T-cell (primary cell): ENCODE results near the gene CAP2. TPM values are rescaled to one million over a fixed set of nuclear protein-coding genes. Genes with fewer than 3 reads are reported as not detected.
"Not testable (repeated sequence)": the region's sequence is repeated elsewhere in the genome, so short reads cannot be mapped to it uniquely, and the experiment has no call there.

Experiments
- ATAC-seq, 4 experiments: fragments of 200-7000 bp in 3 of 4; fragments of 150-1000 bp in 1 of 4; cut with Tn5 transposase; replicated peaks in 1 of 4; 1 replicate in 3 of 4; 2 replicates in 1 of 4; pipeline ENCODE4 v1.10.0; 2021; ENCODE audit warnings: moderate library complexity in 3 of 4, mild to moderate bottlenecking in 2 of 4, moderate number of reproducible peaks in 1 of 4
- CTCF ChIA-PET, 2 donors: fragments of 300-600 bp; sonication (Branson Sonifier 250); formaldehyde crosslinking; loops; one replicate each; lab custom pipeline; 2022; ENCODE audit warnings: antibody characterized with exemption in 2 of 2; lab: Charles Lee
- POLR2A ChIA-PET, 2 donors: fragments of 300-600 bp; sonication (Branson Sonifier 250); formaldehyde crosslinking; loops; one replicate each; lab custom pipeline; 2022; ENCODE audit warnings: antibody characterized with exemption in 2 of 2; lab: Charles Lee
- DNase-seq, 35 experiments: peaks; one replicate each; pipeline versions ENCODE4 v3.0.0 to v3.0.0-alpha.2; 2013 to 2023
- H3K27ac ChIP-seq: one replicate; pipeline ENCODE4 v1.5.1; 2013; ENCODE audit warnings: low read length
- H3K27me3 ChIP-seq, 2 experiments: replicated peaks in 1 of 2; 1 replicate in 1 of 2; 2 replicates in 1 of 2; pipeline versions ENCODE4 v1.6.1 to v1.7.0; 2013; ENCODE audit warnings: low read length in 1 of 2, mixed read lengths in 1 of 2; ENCODE audit not compliant: control insufficient read depth in 2 of 2, insufficient read depth in 2 of 2; ENCODE audit errors: extremely low read depth in 1 of 2
- H3K36me3 ChIP-seq, 2 donors: 1 replicate in 1 of 2; 2 replicates in 1 of 2; pipeline versions ENCODE4 v1.6.1 to v1.7.0; 2013; ENCODE audit warnings: low read length in 1 of 2; ENCODE audit not compliant: control insufficient read depth in 2 of 2, insufficient read depth in 1 of 2; ENCODE audit errors: extremely low read depth in 1 of 2
- H3K4me1 ChIP-seq, 2 experiments: 1 replicate in 1 of 2; 2 replicates in 1 of 2; pipeline versions ENCODE4 v1.6.1 to v1.7.0; 2013; ENCODE audit warnings: low read length in 2 of 2, mixed read lengths in 1 of 2; ENCODE audit not compliant: insufficient read depth in 2 of 2, control insufficient read depth in 1 of 2; ENCODE audit errors: extremely low read depth in 1 of 2
- H3K4me3 ChIP-seq, 2 donors: 1 replicate in 1 of 2; 2 replicates in 1 of 2; pipeline versions ENCODE4 v1.5.1 to v1.7.0; 2013; ENCODE audit warnings: mild to moderate bottlenecking in 2 of 2, low read length in 1 of 2, moderate library complexity in 1 of 2; ENCODE audit not compliant: control insufficient read depth in 1 of 2; ENCODE audit errors: extremely low read depth in 1 of 2
- H3K9me3 ChIP-seq: 2 replicates; pipeline ENCODE4 v1.7.0; 2013
- H3K27ac Mint-ChIP-seq, 2 donors: one replicate each; pipeline ENCODE4 v1.8.0; 2020 to 2021; ENCODE audit warnings: mild to moderate bottlenecking in 2 of 2, mixed read lengths in 2 of 2
- H3K27me3 Mint-ChIP-seq, 2 donors: one replicate each; pipeline ENCODE4 v1.8.0; 2021 to 2022; ENCODE audit warnings: mixed read lengths in 2 of 2
- H3K36me3 Mint-ChIP-seq: one replicate; pipeline ENCODE4 v1.8.0; 2021; ENCODE audit warnings: mixed read lengths
- H3K4me1 Mint-ChIP-seq, 3 donors: one replicate each; pipeline ENCODE4 v1.8.0; 2020 to 2022; ENCODE audit warnings: mixed read lengths in 3 of 3, mild to moderate bottlenecking in 1 of 3
- H3K4me3 Mint-ChIP-seq, 3 donors: one replicate each; pipeline ENCODE4 v1.8.0; 2020 to 2022; ENCODE audit warnings: mild to moderate bottlenecking in 3 of 3, mixed read lengths in 3 of 3, moderate library complexity in 3 of 3
- H3K9me3 Mint-ChIP-seq, 3 donors: one replicate each; pipeline ENCODE4 v1.8.0; 2020 to 2022; ENCODE audit warnings: mixed read lengths in 3 of 3
- WGBS: methylation state at CpG from one replicate; pipeline ENCODE4 v1.1.5; 2013; ENCODE audit warnings: missing lambda C conversion rate; ENCODE audit not compliant: insufficient coverage; 5-methylcytosine and 5-hydroxymethylcytosine counted together
- total RNA-seq, 35 experiments: library from RNA in 6 of 35; stranded (reverse) in 6 of 35; fragments of 120-200 nt in 1 of 35; gene quantifications; one replicate each; pipeline versions ENCODE4 v1.2.1 to v1.2.4 and lab custom pipeline; 2013 to 2026

CAP2 gene
- total RNA-seq, 5 donors from 2014 or later (not counting 1 experiment from before 2014, with no cell fraction given), result 0.20 TPM; not detected in 4

DNA sequence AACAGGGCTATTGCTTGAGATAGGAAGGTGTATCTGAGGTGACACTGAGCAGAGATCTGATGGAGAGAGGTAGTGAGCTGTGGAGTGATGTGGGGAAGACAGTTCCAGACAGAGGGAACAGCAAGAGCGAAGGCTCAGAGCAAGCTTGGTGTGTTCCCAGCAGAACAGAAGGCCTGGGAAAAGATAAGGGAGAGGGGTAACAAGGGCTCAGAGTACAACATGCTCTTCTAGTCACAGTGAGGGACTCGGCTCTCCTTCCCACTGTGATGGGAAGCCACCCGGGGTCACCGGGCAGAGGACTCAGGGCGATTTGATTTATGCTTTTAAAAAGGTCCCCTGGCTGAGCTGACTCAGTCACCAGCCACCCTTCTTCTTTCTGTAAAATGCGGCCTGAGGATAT, 33.7 kb downstream of the CAP2 start:
- Mint-ChIP-seq H3K27me3 (peaks cover 3 to 8% of the 10 kb centered on the region in 2 donors), H3K4me3 (no peak overlapping the region), H3K4me1 (no peaks in the 10 kb centered on the region), H3K9me3 (no peaks in the 10 kb centered on the region), H3K27ac (no peak overlapping the region), H3K36me3 (no peaks in the 10 kb centered on the region)
- no peaks in the 10 kb centered on the region for H3K9me3 ChIP-seq
- no peaks in the 10 kb centered on the region for H3K36me3 ChIP-seq
- ChIA-PET CTCF (no interaction called here), POLR2A (no interaction called here)
- 100% methylated on average over 2 of the region's 6 CpGs for WGBS
- no peak overlapping the region for H3K4me3 ChIP-seq
- DNase-seq (no peak), ATAC-seq (no peak)
- H3K4me1 ChIP-seq, result no peaks in the 10 kb centered on the region
- H3K27ac ChIP-seq, result no peak overlapping the region
- no peaks in the 10 kb centered on the region for H3K27me3 ChIP-seq

DNA sequence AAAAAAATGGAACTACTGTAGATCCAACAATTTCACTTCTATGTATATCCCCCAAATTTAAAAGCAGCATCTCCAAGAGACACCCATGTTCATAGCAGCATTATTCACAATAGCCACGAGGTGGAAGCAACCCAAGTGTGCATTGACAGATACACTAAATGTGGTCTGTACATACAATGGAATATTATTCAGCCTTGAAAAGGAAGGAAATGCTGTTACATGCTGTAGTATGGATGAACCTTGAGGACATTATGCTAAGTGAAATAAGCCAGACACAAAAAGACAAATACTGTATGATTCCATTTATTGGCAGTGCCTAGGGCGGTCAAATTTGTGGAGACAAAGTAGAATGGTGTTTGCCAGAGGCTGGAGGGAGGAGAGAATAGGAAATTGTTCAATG, 34.2 kb downstream of the CAP2 start:
- ChIA-PET CTCF (no interaction called here), POLR2A (no interaction called here)
- no CpG with 5 or more reads among the region's 2 CpGs for WGBS
- Mint-ChIP-seq H3K9me3 (no peaks in the 10 kb centered on the region), H3K4me3 (no peak overlapping the region), H3K4me1 (no peaks in the 10 kb centered on the region), H3K27ac (no peak overlapping the region), H3K36me3 (no peaks in the 10 kb centered on the region), H3K27me3 (peaks cover 3 to 8% of the 10 kb centered on the region in 2 donors)
- Histone ChIP-seq H3K27ac (no peak overlapping the region), H3K4me3 (no peak overlapping the region), H3K9me3 (no peaks in the 10 kb centered on the region), H3K36me3 (no peaks in the 10 kb centered on the region), H3K27me3 (no peaks in the 10 kb centered on the region), H3K4me1 (no peaks in the 10 kb centered on the region)
- DNase-seq (no peak), ATAC-seq (no peak)

DNA sequence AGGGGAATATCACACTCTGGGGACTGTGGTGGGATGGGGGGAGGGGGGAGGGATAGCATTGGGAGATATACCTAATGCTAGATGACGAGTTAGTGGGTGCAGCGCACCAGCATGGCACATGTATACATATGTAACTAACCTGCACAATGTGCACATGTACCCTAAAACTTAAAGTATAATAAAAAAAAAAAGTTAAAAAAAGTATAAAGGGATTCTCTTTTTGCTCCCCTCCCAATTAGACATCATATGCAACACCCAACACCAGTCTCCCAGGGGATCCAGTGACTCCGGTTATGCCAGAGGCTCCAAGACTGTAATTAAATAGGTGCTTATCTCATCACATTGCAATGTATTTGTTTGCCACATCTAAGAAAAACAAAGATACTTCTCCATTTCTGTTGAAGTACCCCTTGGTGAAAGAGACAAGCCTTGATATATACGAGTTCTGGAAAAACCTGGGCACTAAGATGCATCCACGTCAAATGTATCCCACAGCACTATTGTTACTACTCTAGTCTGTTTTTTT, 35.3 kb downstream of the CAP2 start:
- H3K27ac Mint-ChIP-seq, H3K36me3 ChIP-seq, H3K4me3 ChIP-seq, H3K9me3 Mint-ChIP-seq, CTCF ChIA-PET, H3K27ac ChIP-seq, POLR2A ChIA-PET, ATAC-seq, H3K4me1 Mint-ChIP-seq, H3K4me3 Mint-ChIP-seq, H3K27me3 ChIP-seq, H3K9me3 ChIP-seq, H3K4me1 ChIP-seq, DNase-seq, H3K36me3 Mint-ChIP-seq: not testable (repeated sequence)
- H3K27me3 Mint-ChIP-seq, result peaks cover 3 to 12% of the 10 kb centered on the region in 2 donors
- WGBS, result 60% methylated on average over 2 of the region's 5 CpGs

DNA sequence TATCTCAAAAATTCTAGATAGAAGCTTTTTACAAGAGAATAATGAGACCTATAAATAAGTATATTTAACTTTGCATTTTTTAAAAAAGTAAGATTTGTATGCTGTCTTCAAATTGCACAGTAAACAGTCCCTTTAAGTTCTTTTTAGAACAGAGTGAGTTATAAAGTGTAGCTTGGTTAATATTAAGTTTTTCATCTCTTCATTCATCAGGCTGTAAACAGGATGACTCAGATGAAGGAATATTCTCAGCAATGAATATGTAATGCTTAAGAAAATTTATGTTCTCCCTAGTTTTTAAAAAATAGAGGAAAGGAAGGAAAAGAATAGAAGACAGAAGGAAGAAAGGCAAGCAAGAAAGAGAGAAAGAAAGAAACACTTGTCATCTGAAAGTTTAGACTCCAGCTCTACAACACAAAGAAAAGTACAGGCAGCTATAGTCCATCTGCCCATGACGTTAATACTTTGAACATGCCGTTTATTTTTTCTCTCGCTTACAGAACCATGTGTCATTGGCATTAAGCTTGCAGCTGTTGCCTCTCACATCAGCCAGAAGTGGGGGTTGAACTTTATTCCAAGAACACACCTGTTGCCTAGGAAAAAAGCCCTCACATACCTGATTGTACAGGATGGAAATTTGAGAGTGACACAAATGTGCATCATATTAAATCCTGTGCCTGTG, 36.1 kb downstream of the CAP2 start:
- Mint-ChIP-seq H3K4me1 (no peaks in the 10 kb centered on the region), H3K27me3 (peaks cover 3 to 12% of the 10 kb centered on the region in 2 donors), H3K4me3 (no peak overlapping the region), H3K27ac (no peak overlapping the region), H3K36me3 (no peaks in the 10 kb centered on the region), H3K9me3 (no peaks in the 10 kb centered on the region)
- POLR2A ChIA-PET, result no interaction called here
- Histone ChIP-seq H3K4me3 (no peak overlapping the region), H3K4me1 (no peaks in the 10 kb centered on the region), H3K27ac (no peak overlapping the region), H3K9me3 (no peaks in the 10 kb centered on the region), H3K27me3 (no peaks in the 10 kb centered on the region), H3K36me3 (no peaks in the 10 kb centered on the region)
- CTCF ChIA-PET, result no interaction called here
- ATAC-seq (no peak), DNase-seq (no peak)
- WGBS, result 86% methylated on average over 1 of the region's 3 CpGs

DNA sequence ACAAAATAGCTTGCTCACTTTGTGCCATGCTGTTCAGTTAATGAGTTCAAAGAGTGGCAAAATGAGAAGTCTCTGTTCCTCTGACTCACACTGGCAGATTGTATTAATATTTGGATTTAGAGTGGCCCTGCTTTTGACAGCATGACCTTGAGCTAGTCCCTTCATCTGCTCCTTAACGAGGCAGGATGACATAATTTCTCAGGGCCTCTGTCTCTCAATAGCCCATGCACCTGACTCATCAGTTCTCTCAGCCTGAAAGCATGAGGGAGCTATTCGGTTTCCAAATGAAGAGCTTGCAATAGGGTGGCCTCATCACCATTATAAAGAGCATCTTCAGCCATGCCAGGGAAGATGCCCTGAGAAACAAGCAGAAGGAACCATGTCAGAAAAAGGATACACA, 38.2 kb downstream of the CAP2 start:
- WGBS, result 42% methylated on average over 2 of the region's 2 CpGs

DNA sequence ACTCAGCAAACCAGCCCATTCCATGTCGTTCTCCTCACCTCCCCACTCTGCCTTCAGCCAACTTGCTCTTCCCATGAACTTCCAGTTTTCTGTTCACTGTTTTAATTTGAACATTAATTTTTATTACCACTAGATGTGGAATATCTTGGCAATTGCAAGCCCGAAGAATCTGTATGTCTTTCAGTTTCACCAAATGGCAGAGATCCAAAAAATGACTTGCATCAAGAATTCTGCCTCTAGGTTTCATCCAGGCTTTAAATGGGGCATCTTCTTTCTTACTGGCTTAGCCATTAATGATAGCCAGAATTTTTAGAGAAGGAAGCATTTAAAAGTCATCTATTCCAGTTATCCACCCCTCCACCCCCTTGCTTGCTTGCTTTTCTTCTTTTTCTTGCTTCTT, 39.0 kb downstream of the CAP2 start:
- Mint-ChIP-seq H3K4me1 (no peaks in the 10 kb centered on the region), H3K4me3 (no peak overlapping the region), H3K27me3 (peaks cover 3 to 7% of the 10 kb centered on the region in 2 donors), H3K27ac (no peak overlapping the region), H3K9me3 (no peaks in the 10 kb centered on the region), H3K36me3 (no peaks in the 10 kb centered on the region)
- no peaks in the 10 kb centered on the region for H3K9me3 ChIP-seq
- no peak for ATAC-seq
- no peaks in the 10 kb centered on the region for H3K27me3 ChIP-seq
- WGBS, result 50% methylated on average over 1 of the region's 2 CpGs
- DNase-seq, result no peak
- POLR2A ChIA-PET, result no interaction called here
- no peaks in the 10 kb centered on the region for H3K36me3 ChIP-seq
- no peaks in the 10 kb centered on the region for H3K4me1 ChIP-seq
- no peak overlapping the region for H3K27ac ChIP-seq
- CTCF ChIA-PET, result no interaction called here
- H3K4me3 ChIP-seq, result no peak overlapping the region

More for the DNA sequence above, 38.2 kb downstream of the CAP2 start:
- no peaks in the 10 kb centered on the region for H3K4me1 ChIP-seq
- Mint-ChIP-seq H3K9me3 (no peaks in the 10 kb centered on the region), H3K27ac (no peak overlapping the region), H3K4me1 (no peaks in the 10 kb centered on the region), H3K36me3 (no peaks in the 10 kb centered on the region), H3K27me3 (peaks cover 3 to 12% of the 10 kb centered on the region in 2 donors), H3K4me3 (no peak overlapping the region)
- DNase-seq (no peak), ATAC-seq (no peak)
- POLR2A ChIA-PET, result no interaction called here
- H3K36me3 ChIP-seq, result no peaks in the 10 kb centered on the region
- H3K27ac ChIP-seq, result no peak overlapping the region
- CTCF ChIA-PET, result no interaction called here
- no peak overlapping the region for H3K4me3 ChIP-seq
- no peaks in the 10 kb centered on the region for H3K9me3 ChIP-seq
- H3K27me3 ChIP-seq, result no peaks in the 10 kb centered on the region
